GM12875 (cell line): ENCODE measurements around the gene PARVB.

ENCODE experiments used
- H3K4me3 ChIP-seq: one replicate; pipeline ENCODE4 v1.5.1; 2011; ENCODE audit warnings: low read depth, low read length, control low read depth
- TF ChIP-seq, protein P1 (sequence below): IDR thresholded peaks from 2 replicates; pipeline ENCODE4 v1.5.1; 2011; ENCODE audit warnings: low read depth, mild to moderate bottlenecking, control low read depth, inconsistent platforms, low read length, moderate library complexity, borderline replicate concordance; ENCODE audit not compliant: insufficient read depth

The PARVB gene

DNA sequence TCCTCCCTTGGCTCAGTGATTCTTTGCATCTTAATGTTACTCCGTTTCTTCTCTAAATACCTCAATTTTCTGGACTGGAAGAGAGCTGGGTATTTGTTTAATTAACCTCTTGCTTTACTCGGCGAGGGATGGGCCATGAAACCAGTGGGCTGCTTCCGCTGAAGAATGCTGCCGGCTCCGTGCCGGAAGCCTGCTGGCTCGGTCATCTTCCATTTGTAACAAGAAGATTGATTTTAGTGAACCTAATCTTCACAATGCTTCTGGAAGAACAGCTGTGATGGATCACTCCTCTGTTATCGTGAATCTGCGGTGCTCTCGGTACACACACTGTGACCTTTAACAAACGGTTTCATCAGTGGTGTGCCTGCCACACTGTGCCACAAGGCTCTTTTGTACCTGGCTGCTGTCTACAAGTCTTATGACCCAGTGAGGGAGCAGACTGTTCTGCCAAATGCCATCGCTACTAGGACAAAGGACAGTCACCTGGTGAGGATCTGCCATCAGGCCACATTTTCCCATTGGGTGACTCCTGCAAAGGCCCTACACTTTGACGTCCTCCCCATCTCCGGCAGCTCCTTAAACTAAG, 25.3 kb upstream of the PARVB start:
- TF ChIP-seq, protein P1, sequence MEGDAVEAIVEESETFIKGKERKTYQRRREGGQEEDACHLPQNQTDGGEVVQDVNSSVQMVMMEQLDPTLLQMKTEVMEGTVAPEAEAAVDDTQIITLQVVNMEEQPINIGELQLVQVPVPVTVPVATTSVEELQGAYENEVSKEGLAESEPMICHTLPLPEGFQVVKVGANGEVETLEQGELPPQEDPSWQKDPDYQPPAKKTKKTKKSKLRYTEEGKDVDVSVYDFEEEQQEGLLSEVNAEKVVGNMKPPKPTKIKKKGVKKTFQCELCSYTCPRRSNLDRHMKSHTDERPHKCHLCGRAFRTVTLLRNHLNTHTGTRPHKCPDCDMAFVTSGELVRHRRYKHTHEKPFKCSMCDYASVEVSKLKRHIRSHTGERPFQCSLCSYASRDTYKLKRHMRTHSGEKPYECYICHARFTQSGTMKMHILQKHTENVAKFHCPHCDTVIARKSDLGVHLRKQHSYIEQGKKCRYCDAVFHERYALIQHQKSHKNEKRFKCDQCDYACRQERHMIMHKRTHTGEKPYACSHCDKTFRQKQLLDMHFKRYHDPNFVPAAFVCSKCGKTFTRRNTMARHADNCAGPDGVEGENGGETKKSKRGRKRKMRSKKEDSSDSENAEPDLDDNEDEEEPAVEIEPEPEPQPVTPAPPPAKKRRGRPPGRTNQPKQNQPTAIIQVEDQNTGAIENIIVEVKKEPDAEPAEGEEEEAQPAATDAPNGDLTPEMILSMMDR = no peak
- no peak overlapping the region for H3K4me3 ChIP-seq

DNA sequence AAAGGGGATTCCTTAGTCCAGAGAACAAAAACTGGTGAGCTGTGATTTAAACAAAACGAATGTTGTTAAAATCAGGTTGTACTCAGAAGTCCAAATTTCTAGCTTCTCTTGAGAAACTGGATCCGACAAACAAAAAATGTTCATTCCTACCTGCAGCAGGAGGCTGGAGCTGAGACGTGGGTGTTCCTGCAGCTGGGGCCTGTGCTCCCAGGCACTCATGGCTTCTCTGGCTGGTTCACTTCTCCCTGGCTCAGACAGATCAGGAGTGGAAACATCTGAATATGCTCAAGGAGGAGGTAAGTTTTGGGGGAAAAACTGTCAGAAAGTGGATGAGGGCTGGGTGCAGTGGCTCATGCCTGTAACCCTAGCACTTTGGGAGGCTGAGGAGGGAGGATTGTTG, 24.7 kb upstream of the PARVB start:
- no peak overlapping the region for H3K4me3 ChIP-seq
- TF ChIP-seq, protein P1 = no peak

DNA sequence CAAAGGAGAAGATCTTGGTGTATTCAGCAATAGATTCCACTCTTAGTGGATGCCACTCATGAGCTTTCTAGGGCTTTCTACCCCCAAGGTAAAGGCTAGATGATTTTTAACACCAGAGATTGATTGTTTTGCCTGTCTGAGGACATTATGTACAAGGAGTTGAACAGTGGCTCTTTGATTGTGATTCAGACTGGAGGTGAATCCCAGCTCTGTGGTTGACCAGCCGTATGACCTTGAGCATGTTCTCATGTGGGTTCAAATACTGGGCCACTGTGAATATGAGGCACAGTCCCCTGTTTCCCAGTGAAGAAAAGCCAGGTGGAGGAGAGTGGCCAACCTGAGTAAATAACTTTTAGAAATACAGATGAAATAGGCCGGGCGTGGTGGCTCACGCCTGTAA, 24.0 kb upstream of the PARVB start:
- H3K4me3 ChIP-seq = no peak overlapping the region
- TF ChIP-seq, protein P1 = no peak

DNA sequence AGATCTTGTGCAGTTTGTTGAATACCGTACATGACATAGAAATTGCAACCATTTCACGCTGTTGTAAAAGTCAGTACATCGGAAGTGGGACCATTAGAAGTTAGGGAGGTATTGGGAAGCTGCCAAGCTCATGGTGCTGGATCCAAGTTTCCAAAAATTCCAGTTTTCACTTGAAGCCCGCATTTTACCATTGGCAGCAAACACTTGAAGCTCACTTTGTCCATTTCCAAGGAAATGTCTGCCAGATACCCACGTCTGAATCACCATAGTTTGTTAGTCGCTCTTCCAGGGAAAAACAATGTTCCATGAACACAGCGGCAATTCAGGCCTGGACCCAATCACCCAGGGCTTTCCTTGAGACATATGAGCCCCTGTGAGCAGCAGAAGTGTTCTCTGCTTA, 22.6 kb upstream of the PARVB start:
- no peak overlapping the region for H3K4me3 ChIP-seq
- TF ChIP-seq, protein P1 = no peak

DNA sequence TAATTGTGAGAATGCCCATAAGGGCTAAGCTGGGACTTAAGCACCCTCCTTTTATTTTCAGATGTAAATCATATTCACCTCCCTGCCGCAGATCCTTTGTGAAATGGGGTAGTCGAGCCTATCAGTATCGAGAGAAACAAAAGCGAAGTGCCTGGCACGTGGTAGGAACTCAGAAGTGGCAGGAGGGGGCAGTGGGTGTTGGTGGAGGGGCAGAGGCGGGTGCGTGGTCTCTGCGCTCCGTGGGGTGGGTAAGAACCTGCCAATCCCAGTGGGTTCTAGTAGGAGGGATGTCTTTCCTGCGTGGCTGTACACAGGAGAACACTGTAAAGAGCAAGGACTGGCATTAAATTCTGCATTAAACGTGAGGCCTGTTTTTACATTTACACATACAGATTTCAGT, 21.8 kb upstream of the PARVB start:
- TF ChIP-seq, protein P1 = no peak
- H3K4me3 ChIP-seq = no peak overlapping the region

DNA sequence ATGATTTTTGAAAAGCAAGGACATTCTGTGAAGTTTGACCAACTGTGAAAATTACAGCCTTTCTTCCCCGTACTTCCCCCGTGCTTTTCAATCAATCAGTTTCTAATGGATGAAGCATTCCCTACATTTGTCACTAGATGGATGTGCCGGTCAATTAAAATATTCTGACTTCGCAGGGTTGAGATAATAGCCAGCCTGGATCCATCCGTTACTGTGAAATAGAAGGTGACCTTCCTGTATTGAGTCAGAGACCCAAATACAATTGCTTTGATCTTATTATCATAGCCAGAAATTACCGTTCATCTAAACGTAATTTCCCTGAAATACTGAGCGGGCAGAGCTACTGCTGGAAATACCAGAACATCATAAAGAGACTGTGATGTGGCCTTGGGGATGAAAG, 21.1 kb upstream of the PARVB start:
- H3K4me3 ChIP-seq = no peak overlapping the region
- TF ChIP-seq, protein P1 = no peak

DNA sequence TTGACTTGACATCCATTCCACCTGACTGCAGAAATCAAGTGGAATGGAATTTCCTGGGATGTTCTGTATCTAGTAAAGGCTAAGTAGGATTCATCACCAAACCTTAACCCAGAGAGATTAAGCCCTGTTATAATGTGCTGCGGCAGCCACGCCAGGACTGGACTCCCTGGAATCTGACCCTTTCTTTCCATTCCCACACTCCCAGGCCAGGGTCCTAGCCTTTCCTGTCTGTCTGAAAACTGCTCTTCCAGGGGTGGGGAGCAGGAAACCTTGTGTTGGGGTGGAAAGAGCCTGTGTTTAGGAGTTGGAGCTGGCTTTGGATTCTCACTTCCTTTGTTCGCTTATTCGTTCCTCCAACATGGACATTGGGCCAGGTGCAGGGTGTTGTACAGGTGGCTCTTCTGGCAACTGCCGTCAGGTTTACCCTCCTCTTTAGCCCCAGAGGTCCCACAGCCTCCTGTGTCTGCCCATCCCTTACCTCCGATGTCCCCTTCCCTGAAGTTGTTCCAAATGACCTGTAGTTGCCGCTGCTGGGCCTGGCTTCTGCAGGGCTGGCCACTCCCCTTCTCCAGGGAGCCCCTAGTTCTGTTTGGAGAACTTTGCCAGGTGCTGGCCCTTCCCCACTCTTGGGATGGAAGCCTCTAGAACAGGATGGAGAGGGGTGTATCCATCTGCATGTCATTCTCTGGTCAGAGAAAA, 20.5 kb upstream of the PARVB start:
- TF ChIP-seq, protein P1 = no peak
- H3K4me3 ChIP-seq = no peak overlapping the region
